NB4 (cell line): Measurements from ENCODE around the gene SCARB1.

ENCODE experiments used
- CTCF ChIP-seq: IDR thresholded peaks from one replicate; pipeline ENCODE4 v1.5.1; 2012; ENCODE audit warnings: low read depth, low read length
- MYC ChIP-seq: IDR thresholded peaks from 2 replicates; pipeline ENCODE4 v1.6.1; 2011; ENCODE audit warnings: low read depth, low read length
- POLR2A ChIP-seq: IDR thresholded peaks from 2 replicates; pipeline ENCODE4 v1.6.1; 2011; ENCODE audit warnings: mild to moderate bottlenecking; ENCODE audit not compliant: insufficient read length; ENCODE audit errors: extremely low read depth
- TF ChIP-seq, protein P1 (sequence below): IDR thresholded peaks from 2 replicates; pipeline ENCODE4 v1.6.1; 2011; ENCODE audit warnings: low read depth, low read length

DNA sequence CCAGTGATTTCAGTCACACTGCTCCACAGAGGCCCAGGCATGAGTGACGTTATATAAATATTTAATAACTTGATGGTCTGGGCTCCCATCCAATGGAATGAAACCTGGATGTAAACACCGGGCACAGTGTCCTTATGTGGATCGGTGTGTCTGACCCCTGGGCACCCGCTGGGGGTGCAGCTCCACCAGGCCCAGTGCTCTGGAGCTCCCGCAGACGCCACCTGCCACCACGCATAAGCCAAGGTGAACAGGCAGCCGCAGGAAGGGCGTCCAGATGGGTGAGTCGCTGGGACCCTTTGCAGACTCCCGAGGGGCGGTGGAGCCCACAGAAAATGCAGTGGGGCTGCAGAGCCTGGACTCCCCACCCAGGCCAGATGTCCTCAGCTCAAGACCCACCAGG is 121.6 kb downstream of the SCARB1 start:
- TF ChIP-seq CTCF: no peak
- TF ChIP-seq POLR2A: no peak
- TF ChIP-seq, protein P1, sequence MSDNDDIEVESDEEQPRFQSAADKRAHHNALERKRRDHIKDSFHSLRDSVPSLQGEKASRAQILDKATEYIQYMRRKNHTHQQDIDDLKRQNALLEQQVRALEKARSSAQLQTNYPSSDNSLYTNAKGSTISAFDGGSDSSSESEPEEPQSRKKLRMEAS: no peak
- no peak for TF ChIP-seq MYC
